HTERT RPE-1 (cell line): ENCODE results near the gene SMIM36.
"Not testable (repeated sequence)": the region's sequence is repeated elsewhere in the genome, so short reads cannot be mapped to it uniquely, and the experiment has no call there.

Experiments used
- in situ Hi-C: fragments of 300-500 bp; cut with MboI; formaldehyde crosslinking; loops from 4 replicates; pipeline ENCODE4 v1.14.3; 2020; ENCODE audit warnings: low sequenced_read_pairs

Gene SMIM36

GRCh38 chr17:55417411-55418268 is 93.6 kb downstream of the SMIM36 start:
- in situ Hi-C loops, result no loop called here

DNA sequence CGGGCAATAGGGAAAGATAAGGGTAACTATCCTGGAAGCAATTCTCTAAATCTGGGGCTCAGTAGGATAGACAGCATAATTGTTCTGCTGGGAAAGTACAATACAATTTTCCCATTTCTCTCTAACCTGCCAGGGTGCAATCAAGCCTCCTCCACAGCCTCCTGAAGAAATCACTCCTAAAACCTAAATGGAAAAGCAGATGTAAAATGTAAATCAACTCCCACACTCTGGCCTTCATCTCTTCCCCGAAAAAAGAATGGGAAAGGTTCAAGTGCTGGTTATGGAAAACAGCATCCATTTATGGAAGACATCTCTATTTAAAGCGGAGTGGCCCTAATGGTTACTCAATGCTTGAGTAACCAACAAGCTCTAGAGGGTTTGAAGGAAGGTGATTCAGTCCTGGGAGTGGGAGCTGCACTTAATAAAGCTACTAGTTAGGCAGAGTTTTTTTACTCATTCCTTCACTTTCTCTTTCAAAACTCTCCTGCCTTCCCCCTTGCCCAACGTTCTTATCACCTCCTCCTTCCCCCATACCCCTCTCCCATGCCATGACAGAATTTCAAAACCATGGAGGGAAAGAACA is 94.7 kb downstream of the SMIM36 start:
- in situ Hi-C loops, result no loop called here

DNA sequence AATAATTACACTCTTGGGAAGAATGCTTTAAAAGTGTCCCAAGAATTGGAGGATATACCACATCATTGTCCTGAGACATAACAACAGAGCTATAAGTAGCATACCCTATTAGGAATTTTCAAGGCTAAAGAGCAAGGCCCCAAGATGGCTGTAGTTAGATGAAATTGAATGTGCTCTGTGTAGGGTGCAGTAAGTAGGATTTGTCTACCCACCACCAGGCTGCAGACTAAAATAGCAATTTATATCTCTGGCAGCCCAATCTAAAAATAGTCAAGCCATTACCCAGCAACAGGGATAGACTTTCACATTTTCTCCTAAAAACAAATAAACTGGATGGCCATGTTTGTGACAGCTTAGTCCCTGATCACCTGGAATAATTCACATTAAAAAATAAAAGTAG is 95.3 kb downstream of the SMIM36 start:
- in situ Hi-C loops, result no loop called here

DNA sequence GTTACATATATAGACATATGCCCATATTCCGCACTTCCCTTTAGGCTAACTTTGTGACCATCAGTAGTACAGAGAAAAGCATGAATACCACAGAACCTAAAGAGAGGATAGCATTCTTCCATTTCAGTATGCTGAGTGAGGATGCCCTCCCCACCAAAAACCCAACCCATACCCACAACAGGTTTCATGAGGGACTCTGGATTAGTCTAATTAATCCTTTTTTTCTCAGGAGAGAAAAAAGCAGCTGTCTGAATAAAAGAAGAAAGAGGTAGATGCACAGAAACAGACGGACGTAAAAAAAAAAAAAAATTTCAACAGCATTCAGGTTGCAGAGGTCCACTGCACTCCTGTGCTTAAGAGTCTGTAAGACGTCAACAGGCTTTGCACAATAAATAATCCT is 96.3 kb downstream of the SMIM36 start:
- in situ Hi-C loops, result no loop called here

- in situ Hi-C loops, result no loop called here
Observed at GRCh38 chr17:55413825-55414489, 97.3 kb downstream of the SMIM36 start.

- in situ Hi-C loops, result no loop called here
Observed at GRCh38 chr17:55411463-55411855, 99.8 kb downstream of the SMIM36 start.

DNA sequence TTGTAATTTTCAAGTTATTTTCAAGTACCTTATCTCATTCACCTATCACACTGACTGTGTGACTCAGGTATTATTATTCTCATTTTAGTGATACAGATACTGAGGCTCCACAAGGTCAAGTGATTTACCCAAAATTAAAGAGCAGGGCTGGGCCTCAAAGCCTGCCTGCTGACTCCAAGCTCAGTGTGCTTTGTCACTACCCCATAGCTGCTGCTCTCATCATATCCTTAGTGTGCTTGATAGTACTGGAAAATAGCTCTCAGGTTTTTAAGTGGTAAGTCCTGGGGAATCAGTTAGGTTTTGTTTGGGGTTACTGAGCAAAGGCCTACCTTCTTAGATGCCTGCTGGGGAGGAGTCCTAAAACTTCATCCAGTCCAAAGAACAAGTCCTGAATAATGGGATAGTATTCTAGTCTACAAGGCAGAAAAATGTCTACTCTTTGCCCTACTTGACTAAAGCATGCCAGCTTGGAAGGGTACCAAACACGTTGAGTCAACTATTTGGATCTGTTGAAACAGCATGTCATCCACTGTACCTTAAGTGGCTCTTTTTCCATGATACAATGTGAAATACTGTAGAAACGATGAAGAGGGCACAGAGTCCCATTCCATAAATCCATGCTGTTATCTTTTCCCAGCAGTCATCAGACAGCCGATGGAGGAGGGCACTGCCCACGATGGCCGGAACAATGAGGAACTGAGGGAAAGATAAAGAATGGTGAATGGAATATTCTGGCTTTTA is 100.4 kb downstream of the SMIM36 start:
- in situ Hi-C loops, result no loop called here

- in situ Hi-C loops, result no loop called here
Observed at GRCh38 chr17:55409030-55409800, 102.0 kb downstream of the SMIM36 start.

- in situ Hi-C loops, result no loop called here
Observed at GRCh38 chr17:55407641-55408566, 103.3 kb downstream of the SMIM36 start.

- in situ Hi-C loops, result no loop called here
Observed at GRCh38 chr17:55405600-55405999, 105.7 kb downstream of the SMIM36 start.

DNA sequence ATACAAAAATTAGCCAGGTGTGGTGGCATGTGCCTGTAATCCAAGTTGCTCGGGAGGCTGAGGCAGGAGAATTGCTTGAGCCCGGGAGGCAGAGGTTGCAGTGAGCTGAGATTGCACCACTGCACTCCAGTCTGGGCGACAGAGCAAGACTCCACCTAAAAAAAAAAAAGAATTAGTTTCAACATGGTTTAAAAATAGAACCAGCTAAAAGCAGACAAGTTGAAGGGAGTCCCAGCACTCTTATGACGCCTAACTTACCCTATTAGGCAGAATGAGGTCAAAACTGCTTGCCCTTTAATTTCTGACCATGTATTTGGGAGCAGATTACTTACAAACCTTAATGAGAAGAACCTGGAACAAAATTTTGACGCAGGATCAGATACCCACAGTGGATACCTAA is 107.1 kb downstream of the SMIM36 start:
- in situ Hi-C loops, result not testable (repeated sequence)

DNA sequence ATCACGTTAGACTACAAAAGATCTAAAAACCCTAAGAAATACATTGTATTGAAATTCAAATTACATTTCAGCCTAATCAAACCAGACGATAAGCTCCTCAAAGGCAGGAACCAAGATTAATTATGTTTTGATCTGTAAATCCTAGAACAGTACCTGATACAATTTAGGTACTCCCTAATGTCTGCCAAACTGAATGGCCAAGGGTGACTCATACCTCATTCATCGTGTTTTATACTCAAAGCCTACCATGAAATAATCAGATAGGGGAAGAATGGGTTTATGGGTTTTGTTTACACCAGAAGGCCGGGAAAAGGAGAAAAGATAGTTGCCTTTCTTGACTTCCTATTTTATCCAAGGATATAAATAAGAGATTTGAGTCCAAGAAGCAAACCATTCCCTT is 108.9 kb downstream of the SMIM36 start:
- in situ Hi-C loops, result no loop called here
